Stimulated activated CD4-positive, alpha-beta T cell treated with anti-CD3 and anti-CD28 coated beads, Interleukin-15, amount 100 ng/mL, for 24 hours (primary cell): ENCODE results near the gene LCK.
A peak's percentile ranks its signal among the peaks of the same experiment; 100 is the strongest.
"Not testable (repeated sequence)": the region's sequence is repeated elsewhere in the genome, so short reads cannot be mapped to it uniquely, and the experiment has no call there.

Experiments used
- DNase-seq: peaks from one replicate; pipeline ENCODE4 v3.0.0-alpha.2; 2020

Gene LCK

GRCh38 chr1:32274646-32275340 lies 23.7 kb downstream of the LCK start:
- DNase-seq: peak; percentile 14

GRCh38 chr1:32275424-32275823 lies 24.4 kb downstream of the LCK start:
- no peak for DNase-seq

GRCh38 chr1:32276032-32276782 lies 25.1 kb downstream of the LCK start:
- DNase-seq: no peak

- DNase-seq: not testable (repeated sequence)
Measured at GRCh38 chr1:32284777-32285176, 33.7 kb downstream of the LCK start.

- DNase-seq: no peak
Measured at GRCh38 chr1:32285658-32286057, 34.6 kb downstream of the LCK start.

- no peak for DNase-seq
Measured at GRCh38 chr1:32286763-32287162, 35.7 kb downstream of the LCK start.

- DNase-seq: no peak
Measured at GRCh38 chr1:32289256-32289655, 38.2 kb downstream of the LCK start.

- no peak for DNase-seq
Measured at GRCh38 chr1:32291145-32291707, 40.2 kb downstream of the LCK start.

GRCh38 chr1:32291708-32292538 lies 40.9 kb downstream of the LCK start, which contains the start of gene HDAC1:
TSS of gene HDAC1 (plus strand) at chr1:32292083. CDS start at chr1:32292170, 87 bp downstream.
- peak; percentile 98 for DNase-seq

GRCh38 chr1:32298211-32298610 lies 47.1 kb downstream of the LCK start:
- DNase-seq: not testable (repeated sequence)

- no peak for DNase-seq
Measured at GRCh38 chr1:32299327-32299726, 48.3 kb downstream of the LCK start.

- DNase-seq: no peak
Measured at GRCh38 chr1:32303358-32303757, 52.3 kb downstream of the LCK start.

GRCh38 chr1:32303997-32304622 lies 53.0 kb downstream of the LCK start:
- no peak for DNase-seq

- DNase-seq: no peak
Measured at GRCh38 chr1:32305310-32305709, 54.2 kb downstream of the LCK start.

- no peak for DNase-seq
Measured at GRCh38 chr1:32307324-32307723, 56.3 kb downstream of the LCK start.

GRCh38 chr1:32309960-32310359 lies 58.9 kb downstream of the LCK start:
- no peak for DNase-seq

- no peak for DNase-seq
Measured at GRCh38 chr1:32311709-32312393, 60.8 kb downstream of the LCK start.

- no peak for DNase-seq
Measured at GRCh38 chr1:32316903-32317277, 65.8 kb downstream of the LCK start.

GRCh38 chr1:32318127-32318869 lies 67.2 kb downstream of the LCK start:
- no peak for DNase-seq

GRCh38 chr1:32321712-32322291 lies 70.7 kb downstream of the LCK start:
- DNase-seq: no peak

GRCh38 chr1:32327204-32327603 lies 76.1 kb downstream of the LCK start:
- no peak for DNase-seq
